Natural killer cell treated with Interleukin-12 subunit alpha and Interleukin-12 subunit beta and Interleukin-15 and Interleukin-18, amount 100 ng/mL, for 72 hours (primary cell): Measurements from ENCODE around the gene DYNLRB2. TPM values are rescaled to one million over a fixed set of nuclear protein-coding genes. Genes with fewer than 3 reads are reported as not detected.

ENCODE experiments used
- ATAC-seq, 2 donors: fragments of 150-1000 bp; cut with Tn5 transposase in 1 of 2; sonication (Bioruptor Pico), chemical (Tn5 transposase) in 1 of 2; 2 replicates each; pipeline ENCODE4 v1.10.0; 2021
- DNase-seq: peaks from one replicate; pipeline ENCODE4 v3.0.0; 2022; ENCODE audit warnings: low spot score
- H3K27ac Mint-ChIP-seq, 2 donors: 1 replicate in 1 of 2; 2 replicates in 1 of 2; pipeline ENCODE4 v1.8.0; 2022; ENCODE audit warnings: mixed read lengths in 2 of 2, mild to moderate bottlenecking in 1 of 2, moderate library complexity in 1 of 2
- H3K27me3 Mint-ChIP-seq, 2 donors: 1 replicate in 1 of 2; 2 replicates in 1 of 2; pipeline ENCODE4 v1.8.0; 2022; ENCODE audit warnings: mixed read lengths in 2 of 2
- H3K36me3 Mint-ChIP-seq: one replicate; pipeline ENCODE4 v1.8.0; 2022; ENCODE audit warnings: mixed read lengths
- H3K4me1 Mint-ChIP-seq, 2 donors: 1 replicate in 1 of 2; 2 replicates in 1 of 2; pipeline ENCODE4 v1.8.0; 2022; ENCODE audit warnings: low read depth in 2 of 2, mixed read lengths in 2 of 2, mild to moderate bottlenecking in 1 of 2
- H3K4me3 Mint-ChIP-seq: one replicate; pipeline ENCODE4 v1.8.0; 2022; ENCODE audit warnings: mixed read lengths
- H3K9me3 Mint-ChIP-seq: 2 replicates; pipeline ENCODE4 v1.8.0; 2022; ENCODE audit warnings: mixed read lengths
- total RNA-seq, 2 donors: library from RNA; stranded (reverse); gene quantifications; one replicate each; pipeline ENCODE4 v1.2.3, GENCODE V29; 2022

DYNLRB2 gene
- total RNA-seq, 2 donors from 2014 or later = not detected

DNA sequence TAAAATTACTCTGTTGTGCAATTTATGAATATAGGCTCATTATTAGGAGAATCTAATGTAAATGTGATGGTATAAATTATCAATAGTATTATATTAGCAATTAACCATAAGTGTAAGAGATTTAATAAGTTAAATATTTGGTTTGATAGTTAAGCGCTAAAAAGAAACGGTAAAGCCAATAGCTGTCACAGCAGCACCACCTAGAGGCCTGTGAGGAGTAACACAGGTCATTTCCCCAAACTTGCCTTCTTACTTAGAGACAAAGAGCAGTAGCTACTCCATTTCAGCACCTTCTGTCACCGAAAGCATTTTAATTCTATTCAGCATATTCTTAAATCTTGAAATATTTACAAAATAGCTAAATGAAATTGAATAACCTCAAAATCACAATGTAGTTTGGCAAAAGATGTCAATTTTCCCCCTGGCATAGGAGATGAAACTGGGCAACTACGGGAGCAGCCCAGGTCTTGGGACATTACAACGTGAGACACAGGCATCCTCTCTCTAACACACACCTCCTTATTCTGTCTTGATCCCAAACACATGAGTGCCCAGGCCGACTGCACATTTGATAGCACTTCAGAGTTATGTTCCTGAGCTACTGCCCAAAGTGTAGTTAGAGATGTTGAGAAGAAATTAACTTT lies 14.3 kb upstream of the DYNLRB2 start:
- Mint-ChIP-seq H3K4me1 (no peaks in the 10 kb centered on the region), H3K4me3 (no peak overlapping the region), H3K27ac (no peak overlapping the region), H3K9me3 (no peaks in the 10 kb centered on the region), H3K27me3 (peaks cover under 1 to 15% of the 10 kb centered on the region in 2 donors), H3K36me3 (no peaks in the 10 kb centered on the region)
- peak; percentile 66 for DNase-seq
- peak in 1 of 2 donors; percentile 64 for ATAC-seq

DNA sequence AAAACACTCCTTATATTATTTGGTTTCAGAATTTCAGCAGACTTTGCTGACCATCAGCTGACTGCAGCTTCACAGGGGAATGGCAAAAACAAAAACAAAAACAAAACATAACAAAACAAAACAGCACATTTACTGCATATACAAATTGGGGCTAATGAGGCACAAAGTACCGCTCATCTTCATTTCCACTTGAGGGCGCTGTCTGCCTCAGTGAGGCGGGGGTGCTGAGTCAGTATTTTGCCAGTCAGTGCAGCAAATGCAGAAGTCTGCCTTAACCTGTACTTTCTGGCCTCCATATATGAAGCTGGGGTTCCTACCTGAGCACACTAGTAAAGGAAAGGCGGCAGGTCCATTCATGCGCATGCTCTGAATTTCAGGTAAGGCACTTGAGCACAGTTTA lies 13.5 kb upstream of the DYNLRB2 start:
- H3K36me3 Mint-ChIP-seq = no peaks in the 10 kb centered on the region
- H3K27ac Mint-ChIP-seq = no peak overlapping the region
- ATAC-seq (peak in 1 of 2 donors; percentile 73), DNase-seq (no peak)
- no peaks in the 10 kb centered on the region for H3K9me3 Mint-ChIP-seq
- H3K4me1 Mint-ChIP-seq = no peaks in the 10 kb centered on the region
- peaks cover 0 to 10% of the 10 kb centered on the region in 2 donors for H3K27me3 Mint-ChIP-seq
- H3K4me3 Mint-ChIP-seq = no peak overlapping the region

- peaks cover 6% of the 10 kb centered on the region for H3K36me3 Mint-ChIP-seq
- ATAC-seq (no peak), DNase-seq (no peak)
- no peaks in the 10 kb centered on the region for H3K9me3 Mint-ChIP-seq
- no peaks in the 10 kb centered on the region for H3K4me1 Mint-ChIP-seq
- H3K4me3 Mint-ChIP-seq = no peak overlapping the region
- no peak overlapping the region for H3K27ac Mint-ChIP-seq
- peaks cover 8 to 21% of the 10 kb centered on the region in 2 donors for H3K27me3 Mint-ChIP-seq
Observed at GRCh38 chr16:80530479-80530878, 10.3 kb upstream of the DYNLRB2 start.

DNA sequence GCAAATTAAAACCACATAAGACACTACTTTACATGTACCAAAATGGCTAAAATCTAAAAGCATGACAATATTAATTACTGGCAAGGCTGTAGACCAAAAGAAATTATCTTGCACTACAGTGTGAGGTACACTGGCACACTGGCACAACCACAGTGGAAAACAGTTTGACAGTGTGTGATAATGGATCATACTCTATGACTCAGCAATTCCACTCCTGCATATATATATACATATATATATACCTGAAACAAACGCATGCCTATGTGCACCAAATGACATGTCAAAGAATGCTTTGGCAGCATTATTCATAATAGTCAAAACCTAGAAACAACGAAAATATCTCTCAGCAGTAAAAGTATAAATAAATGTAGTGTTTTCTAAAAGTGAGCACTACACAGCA lies 4.6 kb upstream of the DYNLRB2 start:
- Mint-ChIP-seq H3K9me3 (peaks cover 4% of the 10 kb centered on the region), H3K27me3 (peaks cover 16 to 31% of the 10 kb centered on the region in 2 donors), H3K36me3 (peaks cover 15% of the 10 kb centered on the region), H3K27ac (no peak overlapping the region), H3K4me1 (peaks cover 13 to 26% of the 10 kb centered on the region in 2 donors), H3K4me3 (no peak overlapping the region)
- ATAC-seq (peak in 1 of 2 donors; percentile 62), DNase-seq (no peak)

GRCh38 chr16:80541306-80541694 lies 507 bp downstream of the DYNLRB2 start:
- Mint-ChIP-seq H3K9me3 (peaks cover 4% of the 10 kb centered on the region), H3K27ac (peak overlapping the region; percentile 95 to 96), H3K4me1 (peaks cover 18 to 32% of the 10 kb centered on the region in 2 donors), H3K27me3 (peaks cover 8 to 12% of the 10 kb centered on the region in 2 donors), H3K36me3 (peaks cover 9% of the 10 kb centered on the region), H3K4me3 (peak overlapping the region; percentile 97)
- DNase-seq (no peak), ATAC-seq (no peak)

- Mint-ChIP-seq H3K27me3 (peaks cover 0 to 7% of the 10 kb centered on the region in 2 donors), H3K9me3 (peaks cover 4% of the 10 kb centered on the region), H3K36me3 (peaks cover 9% of the 10 kb centered on the region), H3K27ac (no peak overlapping the region), H3K4me3 (no peak overlapping the region), H3K4me1 (peaks cover 18 to 31% of the 10 kb centered on the region in 2 donors)
- DNase-seq = no peak
- ATAC-seq = no peak
Observed at GRCh38 chr16:80543162-80543561, 2.4 kb downstream of the DYNLRB2 start.

DNA sequence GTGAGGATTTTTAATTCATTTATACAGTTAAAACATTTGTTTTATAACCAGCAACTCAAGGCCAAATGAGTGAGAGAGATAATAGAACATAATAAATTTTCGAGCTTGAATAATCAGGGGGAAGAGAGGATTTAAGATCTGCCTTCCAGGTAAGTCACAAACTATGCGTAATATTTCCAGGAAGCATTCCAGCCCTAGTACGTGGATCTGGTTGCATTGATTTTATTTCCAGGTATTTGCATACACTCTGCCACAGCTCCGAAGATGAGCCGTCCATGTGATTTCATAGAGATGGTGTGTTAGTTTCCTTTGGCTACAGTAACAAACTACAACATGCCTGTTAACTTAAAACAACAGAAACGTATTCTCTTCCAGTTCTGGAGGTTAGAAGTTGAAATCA lies 3.5 kb downstream of the DYNLRB2 start:
- peaks cover 9% of the 10 kb centered on the region for H3K36me3 Mint-ChIP-seq
- ATAC-seq (no peak), DNase-seq (no peak)
- H3K4me1 Mint-ChIP-seq = peaks cover 18 to 31% of the 10 kb centered on the region in 2 donors
- H3K27me3 Mint-ChIP-seq = peaks cover 0 to 3% of the 10 kb centered on the region in 2 donors
- no peak overlapping the region for H3K4me3 Mint-ChIP-seq
- no peak overlapping the region for H3K27ac Mint-ChIP-seq
- peaks cover 4% of the 10 kb centered on the region for H3K9me3 Mint-ChIP-seq

DNA sequence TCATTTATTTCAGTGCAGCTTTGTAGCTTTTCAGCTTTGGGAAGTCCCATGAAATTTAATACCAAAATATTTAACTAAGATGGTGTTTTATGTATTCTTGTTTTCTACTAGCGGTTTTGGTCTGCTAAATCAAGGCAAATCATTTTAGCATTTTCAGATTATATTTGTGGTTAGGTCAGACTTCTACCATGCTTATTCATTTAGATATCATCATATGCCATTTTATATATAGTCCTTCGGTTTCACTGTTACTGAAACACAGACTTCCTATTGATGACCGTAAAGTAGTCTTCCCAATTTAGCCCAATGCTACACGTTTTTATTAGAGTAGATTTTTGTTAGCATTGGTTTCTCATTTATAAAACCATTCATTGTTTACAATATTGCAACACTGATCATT lies 5.5 kb downstream of the DYNLRB2 start:
- Mint-ChIP-seq H3K4me1 (peaks cover 5 to 16% of the 10 kb centered on the region in 2 donors), H3K27ac (peak overlapping the region in 1 of 2 donors; percentile 47), H3K36me3 (no peaks in the 10 kb centered on the region), H3K9me3 (no peaks in the 10 kb centered on the region), H3K27me3 (peaks cover 0 to 2% of the 10 kb centered on the region in 2 donors), H3K4me3 (peak overlapping the region; percentile 53)
- ATAC-seq = no peak
- DNase-seq = no peak

DNA sequence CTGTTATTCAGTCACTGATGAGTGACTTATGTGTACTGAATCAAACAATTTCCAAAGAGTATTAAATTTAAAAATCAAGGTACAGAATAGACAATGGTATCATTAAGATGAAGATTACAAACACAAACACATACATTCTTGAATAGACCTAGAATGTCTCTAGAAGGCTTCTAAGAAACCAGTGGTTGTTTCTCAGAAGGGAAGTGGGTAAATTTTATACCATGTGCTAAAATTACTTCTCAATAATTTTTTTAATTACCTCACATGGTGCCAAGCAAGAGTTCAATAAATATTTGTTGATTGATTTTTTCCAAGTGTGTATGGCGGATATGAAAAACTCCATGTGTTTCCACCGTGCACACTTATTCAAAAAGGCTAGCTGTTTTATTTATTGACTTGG lies 6.4 kb downstream of the DYNLRB2 start:
- Mint-ChIP-seq H3K4me1 (peaks cover 0 to 11% of the 10 kb centered on the region in 2 donors), H3K9me3 (no peaks in the 10 kb centered on the region), H3K36me3 (no peaks in the 10 kb centered on the region), H3K4me3 (peak overlapping the region; percentile 53), H3K27me3 (peaks cover 0 to 8% of the 10 kb centered on the region in 2 donors), H3K27ac (peak overlapping the region in 1 of 2 donors; percentile 47)
- no peak for ATAC-seq
- DNase-seq = no peak

DNA sequence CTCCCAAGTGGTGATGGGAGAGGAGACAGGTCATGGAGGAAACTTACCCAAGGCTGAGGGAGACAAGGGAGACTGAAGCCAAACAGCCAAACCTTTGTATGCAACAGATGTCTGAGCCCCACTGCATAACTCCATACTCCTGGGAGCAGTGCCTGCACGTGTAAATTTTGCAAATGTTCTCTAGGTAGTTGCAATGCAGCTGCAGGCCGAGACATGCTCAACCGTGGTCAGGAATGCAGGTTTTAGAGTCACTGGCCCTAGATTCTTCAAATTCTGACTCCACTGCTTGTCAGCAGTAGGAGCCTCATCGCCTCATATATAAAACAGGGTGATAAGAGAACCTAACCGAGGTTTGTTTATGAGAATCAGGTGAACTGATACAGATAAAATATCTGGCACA lies 11.5 kb downstream of the DYNLRB2 start:
- H3K36me3 Mint-ChIP-seq = no peaks in the 10 kb centered on the region
- no peak for ATAC-seq
- DNase-seq = no peak
- H3K27me3 Mint-ChIP-seq = peaks cover 0 to 17% of the 10 kb centered on the region in 2 donors
- H3K9me3 Mint-ChIP-seq = no peaks in the 10 kb centered on the region
- no peak overlapping the region for H3K27ac Mint-ChIP-seq
- no peak overlapping the region for H3K4me3 Mint-ChIP-seq
- H3K4me1 Mint-ChIP-seq = peaks cover 0 to 17% of the 10 kb centered on the region in 2 donors

GRCh38 chr16:80554033-80554432 lies 13.2 kb downstream of the DYNLRB2 start:
- Mint-ChIP-seq H3K36me3 (no peaks in the 10 kb centered on the region), H3K4me3 (peak overlapping the region; percentile 21), H3K27me3 (peaks cover 0 to 16% of the 10 kb centered on the region in 2 donors), H3K4me1 (peaks cover 0 to 17% of the 10 kb centered on the region in 2 donors), H3K27ac (no peak overlapping the region), H3K9me3 (no peaks in the 10 kb centered on the region)
- DNase-seq = no peak
- peak in 1 of 2 donors; percentile 48 for ATAC-seq

DNA sequence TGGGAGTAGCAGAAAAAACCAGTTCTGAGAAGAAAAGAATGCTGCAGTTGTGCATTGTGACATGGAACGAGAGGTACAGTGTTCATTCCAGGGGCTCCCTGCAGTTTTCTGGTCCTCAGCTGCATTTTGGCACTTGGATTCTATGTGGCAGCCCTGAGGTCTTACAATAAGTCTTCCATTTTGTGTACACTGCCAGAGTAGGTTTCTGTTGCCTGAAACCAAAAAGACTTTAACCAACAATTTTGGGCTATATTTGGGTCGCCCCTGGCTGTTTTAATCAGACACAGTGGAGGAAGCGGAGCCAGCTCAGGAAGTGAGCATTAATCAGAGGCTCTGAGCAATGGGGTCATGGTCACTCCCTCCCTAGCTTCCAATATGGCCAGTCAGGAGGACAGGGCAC lies 15.7 kb downstream of the DYNLRB2 start:
- no peak overlapping the region for H3K4me3 Mint-ChIP-seq
- H3K4me1 Mint-ChIP-seq = peaks cover 0 to 17% of the 10 kb centered on the region in 2 donors
- DNase-seq (no peak), ATAC-seq (no peak)
- no peak overlapping the region for H3K27ac Mint-ChIP-seq
- peaks cover 0 to 20% of the 10 kb centered on the region in 2 donors for H3K27me3 Mint-ChIP-seq
- H3K36me3 Mint-ChIP-seq = no peaks in the 10 kb centered on the region
- H3K9me3 Mint-ChIP-seq = no peaks in the 10 kb centered on the region

- Mint-ChIP-seq H3K27me3 (peaks cover 0 to 16% of the 10 kb centered on the region in 2 donors), H3K27ac (no peak overlapping the region), H3K9me3 (no peaks in the 10 kb centered on the region), H3K36me3 (no peaks in the 10 kb centered on the region), H3K4me1 (peaks cover 0 to 17% of the 10 kb centered on the region in 2 donors), H3K4me3 (no peak overlapping the region)
- ATAC-seq = no peak
- no peak for DNase-seq
Observed at GRCh38 chr16:80557037-80557436, 16.2 kb downstream of the DYNLRB2 start.

DNA sequence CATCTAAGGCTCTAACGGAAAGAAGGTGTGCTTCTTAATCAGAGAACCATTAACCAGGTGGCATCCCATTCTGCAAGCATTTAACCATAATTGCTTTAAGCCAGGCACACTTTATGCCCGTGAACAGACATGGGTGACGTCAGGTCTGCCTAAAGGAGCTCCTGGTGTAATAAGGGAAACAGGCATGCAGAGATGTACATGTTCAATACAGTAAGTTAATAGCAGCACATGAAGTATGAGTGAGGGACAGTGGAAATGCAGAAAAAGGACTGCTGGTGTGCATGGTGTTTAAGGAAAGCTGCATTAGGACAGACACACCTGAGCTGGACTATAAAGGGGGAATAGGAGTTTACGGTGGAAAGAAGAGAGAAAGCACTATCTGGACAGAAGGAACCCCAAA lies 18.6 kb downstream of the DYNLRB2 start:
- Mint-ChIP-seq H3K27ac (no peak overlapping the region), H3K4me1 (peaks cover 0 to 11% of the 10 kb centered on the region in 2 donors), H3K4me3 (no peak overlapping the region), H3K27me3 (peaks cover 0 to 14% of the 10 kb centered on the region in 2 donors), H3K9me3 (no peaks in the 10 kb centered on the region), H3K36me3 (no peaks in the 10 kb centered on the region)
- no peak for DNase-seq
- no peak for ATAC-seq
